HepG2 (cell line): ENCODE data around the gene ZNF540. TPM values are rescaled to one million over a fixed set of nuclear protein-coding genes. Genes with fewer than 3 reads are reported as not detected.
A peak's percentile ranks its signal among the peaks of the same experiment; 100 is the strongest.

Experiments used
- AGO2 ChIP-seq: fragments of 200-400 bp; formaldehyde crosslinking; optimal IDR thresholded peaks from 2 replicates; pipeline ENCODE3; 2017; ENCODE audit warnings: mild to moderate bottlenecking, low read depth, low read length, moderate library complexity
- ATF2 ChIP-seq: sonication (generic); formaldehyde crosslinking; IDR thresholded peaks from 2 replicates; pipeline ENCODE4 v1.4.0; 2020; ENCODE audit warnings: missing genetic modification reagents
- REXO4 ChIP-seq: sonication (generic); formaldehyde crosslinking; IDR thresholded peaks from 2 replicates; pipeline ENCODE4 v1.8.0; 2022; ENCODE audit warnings: missing genetic modification reagents, mild to moderate bottlenecking, borderline replicate concordance
- SCMH1 ChIP-seq: sonication (generic); formaldehyde crosslinking; IDR thresholded peaks from 2 replicates; pipeline ENCODE4 v1.9.0; 2021; ENCODE audit warnings: missing genetic modification reagents, mild to moderate bottlenecking, borderline replicate concordance
- STAG1 ChIP-seq: sonication (generic); formaldehyde crosslinking; IDR thresholded peaks from 2 replicates; pipeline ENCODE4 v1.4.0; 2020; ENCODE audit warnings: missing genetic modification reagents
- STAT6 ChIP-seq: sonication (generic); formaldehyde crosslinking; IDR thresholded peaks from 2 replicates; pipeline ENCODE4 v1.4.0; 2020; ENCODE audit warnings: missing genetic modification reagents, mild to moderate bottlenecking, borderline replicate concordance
- U2AF1 ChIP-seq: fragments of 200-400 bp; formaldehyde crosslinking; optimal IDR thresholded peaks from 2 replicates; pipeline ENCODE3; 2017; ENCODE audit warnings: mild to moderate bottlenecking, low read depth, low read length
- ZNF234 ChIP-seq: sonication (generic); formaldehyde crosslinking; conservative IDR thresholded peaks from 2 replicates; pipeline ENCODE4 v1.5.1; 2020; ENCODE audit warnings: mild to moderate bottlenecking, missing genetic modification reagents
- ZNF33B ChIP-seq: sonication (generic); formaldehyde crosslinking; IDR thresholded peaks from 2 replicates; pipeline ENCODE4 v1.5.1; 2020; ENCODE audit warnings: mild to moderate bottlenecking, missing genetic modification reagents
- ZNF354B ChIP-seq: sonication (generic); formaldehyde crosslinking; IDR thresholded peaks from 2 replicates; pipeline ENCODE4 v1.8.0; 2022; ENCODE audit warnings: mild to moderate bottlenecking, missing genetic modification reagents
- ZNF446 ChIP-seq: sonication (generic); formaldehyde crosslinking; IDR thresholded peaks from 2 replicates; pipeline ENCODE4 v1.5.0; 2020; ENCODE audit warnings: mild to moderate bottlenecking, missing genetic modification reagents
- ZNF512 ChIP-seq: sonication (generic); formaldehyde crosslinking; IDR thresholded peaks from 2 replicates; pipeline ENCODE4 v1.4.0; 2020; ENCODE audit warnings: mild to moderate bottlenecking, missing genetic modification reagents
- polyA plus RNA-seq, 8 experiments: library from polyadenylated mRNA; depleted of rRNA in 3 of 8; stranded (reverse) in 7 of 8; unstranded in 1 of 8; fragments of >200 nt; fragmentation: Illumina TruSeq in 4 of 8; extraction: Trizol in 4 of 8; gene quantifications; 2 replicates each; pipeline versions ENCODE4 v1.2.1 to v1.2.3, GENCODE V29; 2011 to 2016; ENCODE audit warnings: low read depth in 4 of 8, missing spikeins in 1 of 8, mixed read lengths in 1 of 8; ENCODE audit not compliant: insufficient read depth in 1 of 8
- total RNA-seq, 5 experiments: library from RNA; depleted of rRNA; stranded (reverse); fragments of >200 nt; fragmentation: Illumina TruSeq; extraction: Trizol; gene quantifications; 2 replicates each; pipeline ENCODE4 v1.2.3, GENCODE V29; 2016; ENCODE audit warnings: low read depth in 1 of 5

Gene ZNF540
- total and polyA plus RNA-seq, 2 of the 13 experiments (the other 11 are each of a cell fraction or from before 2014, with no cell fraction given): 0.21 to 0.40 TPM

- TF ChIP-seq U2AF1: no peak
- no peak for TF ChIP-seq REXO4
- TF ChIP-seq STAT6: no peak; the same call in 1 of the 2 replicates
- TF ChIP-seq ZNF512 (CRISPR knock-in tag): no peak
- TF ChIP-seq STAG1 (CRISPR knock-in tag): no peak
- no peak for TF ChIP-seq ZNF33B (CRISPR knock-in tag)
- TF ChIP-seq AGO2: peak; percentile 73
- TF ChIP-seq SCMH1 (CRISPR knock-in tag): no peak
- TF ChIP-seq ZNF446 (CRISPR knock-in tag): no peak
- TF ChIP-seq ZNF234 (CRISPR knock-in tag): no peak
- no peak for TF ChIP-seq ZNF354B (CRISPR knock-in tag)
- TF ChIP-seq ATF2 (CRISPR knock-in tag): no peak; the same call in 1 of the 2 replicates
Measured at GRCh38 chr19:37655301-37655688, 60.6 kb downstream of the ZNF540 start, which contains the start of gene ZFP30 (continued).
